Tibial nerve (tissue), 4 donors: ENCODE data around the gene NECAP2.
"Not testable (repeated sequence)": the region's sequence is repeated elsewhere in the genome, so short reads cannot be mapped to it uniquely, and the experiment has no call there.

Experiments
- CTCF ChIP-seq, 5 experiments: fragments of 200-600 bp in 3 of 5; fragments of 450-650 bp in 2 of 5; sonication (generic) in 3 of 5; IDR thresholded peaks; one replicate each; pipeline ENCODE4 v1.5.1; 2016 to 2019; ENCODE audit warnings: antibody characterized with exemption in 5 of 5, mild to moderate bottlenecking in 3 of 5, moderate library complexity in 2 of 5
- EP300 ChIP-seq, 2 donors: sonication (generic); formaldehyde crosslinking; IDR thresholded peaks; one replicate each; pipeline ENCODE4 v1.6.1; 2017; ENCODE audit warnings: antibody characterized with exemption in 2 of 2, mild to moderate bottlenecking in 1 of 2

DNA sequence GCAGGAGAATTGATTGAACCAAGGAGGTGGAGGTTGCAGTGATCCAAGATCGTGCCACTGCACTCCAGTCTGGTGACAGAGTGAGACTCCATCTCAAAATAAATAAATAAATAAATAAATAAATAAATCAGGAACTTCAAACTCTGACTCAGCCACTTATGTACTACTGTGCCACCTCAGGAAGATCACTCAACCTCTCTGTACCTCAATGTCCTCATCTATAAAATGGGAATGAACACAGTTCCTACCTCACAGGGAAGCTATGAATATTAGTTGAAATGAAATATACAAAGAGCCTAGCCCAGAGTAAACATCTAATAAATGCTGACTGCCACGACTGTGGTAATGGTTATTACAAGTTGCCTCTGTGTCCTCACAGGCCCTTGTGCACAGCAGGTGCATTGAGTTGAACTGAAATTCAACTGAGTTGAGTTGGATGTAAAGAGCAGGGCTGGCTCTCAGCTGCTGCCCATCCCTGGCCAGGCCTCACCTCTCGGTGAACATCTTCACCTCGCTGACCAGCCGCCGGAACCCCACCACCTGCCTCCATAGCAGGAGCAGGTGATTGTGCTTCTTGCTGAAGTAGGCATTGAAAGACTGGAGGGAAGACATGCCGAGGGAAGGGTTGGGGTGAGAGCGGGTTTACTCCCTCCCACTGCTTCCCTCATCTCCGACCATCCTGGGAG is 48.8 kb downstream of the NECAP2 start:
- not testable (repeated sequence) for TF ChIP-seq CTCF, EP300 (IDR thresholded peaks at IDR 0.05)
